ENCODE measurements around the gene TNK1. TPM values are rescaled to one million over a fixed set of nuclear protein-coding genes. Genes with fewer than 3 reads are reported as not detected.

The TNK1 gene
- total RNA-seq, 4 donors from 2014 or later: 19.8 to 54.4 (median 44.4) TPM

- H3K27me3 ChIP-seq: no peaks in the 10 kb centered on the region
- H3K27ac ChIP-seq: no peak overlapping the region
- TF ChIP-seq CTCF (IDR thresholded peaks at IDR 0.05) (no peak), POLR2A (IDR thresholded peaks at IDR 0.05) (no peak)
- H3K4me3 ChIP-seq: no peak overlapping the region
- H3K9me3 ChIP-seq: no peaks in the 10 kb centered on the region
- no peak for DNase-seq
- H3K4me1 ChIP-seq: no peaks in the 10 kb centered on the region
- no peaks in the 10 kb centered on the region for H3K36me3 ChIP-seq
Observed at GRCh38 chr17:7427549-7427948, 46.7 kb downstream of the TNK1 start.

- DNase-seq: no peak
- Histone ChIP-seq H3K36me3 (no peaks in the 10 kb centered on the region), H3K9me3 (no peaks in the 10 kb centered on the region), H3K4me3 (no peak within 1 kb of the TSS), H3K27ac (no peak within 1 kb of the TSS), H3K27me3 (no peaks in the 10 kb centered on the region), H3K4me1 (no peaks in the 10 kb centered on the region)
- TF ChIP-seq CTCF (IDR thresholded peaks at IDR 0.05) (no peak), POLR2A (IDR thresholded peaks at IDR 0.05) (no peak)
Observed at GRCh38 chr17:7428557-7428956, 47.7 kb downstream of the TNK1 start, which contains the start of gene SPEM3. Gene SPEM3, plus strand, starts transcription at chr17:7428857. Its CDS starts 46 bp downstream, at chr17:7428903.

DNA sequence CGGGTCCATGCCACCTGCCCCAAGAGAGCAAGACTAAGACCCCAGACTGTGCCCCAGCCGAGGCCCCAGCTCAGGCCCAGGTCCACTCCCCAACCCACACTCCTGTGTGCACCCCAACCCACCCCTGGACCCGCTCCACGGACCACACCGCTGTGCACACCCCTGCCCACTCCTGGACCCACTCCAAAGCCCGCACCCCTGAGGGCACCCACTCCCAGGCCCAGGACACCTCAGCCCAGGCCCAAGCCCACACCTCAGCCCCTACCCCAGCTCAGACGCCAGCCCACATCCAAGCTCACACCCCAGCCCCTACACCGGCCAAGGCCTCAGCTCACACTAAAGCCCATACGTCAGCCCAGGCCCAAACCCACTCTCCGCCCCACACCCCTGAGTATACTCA, 48.8 kb downstream of the TNK1 start:
- H3K27ac ChIP-seq: no peak overlapping the region
- TF ChIP-seq POLR2A (IDR thresholded peaks at IDR 0.05) (no peak), CTCF (IDR thresholded peaks at IDR 0.05) (no peak)
- H3K36me3 ChIP-seq: no peaks in the 10 kb centered on the region
- no peaks in the 10 kb centered on the region for H3K27me3 ChIP-seq
- H3K9me3 ChIP-seq: no peaks in the 10 kb centered on the region
- no peak overlapping the region for H3K4me3 ChIP-seq
- no peak for DNase-seq
- no peaks in the 10 kb centered on the region for H3K4me1 ChIP-seq

- Histone ChIP-seq H3K27ac (no peak overlapping the region), H3K4me1 (peaks cover 0 to 6% (median 2%) of the 10 kb centered on the region in 4 donors), H3K9me3 (no peaks in the 10 kb centered on the region), H3K36me3 (no peaks in the 10 kb centered on the region), H3K27me3 (no peaks in the 10 kb centered on the region), H3K4me3 (no peak overlapping the region)
- no peak for DNase-seq
- TF ChIP-seq POLR2A (IDR thresholded peaks at IDR 0.05) (no peak), CTCF (IDR thresholded peaks at IDR 0.05) (no peak)
Observed at GRCh38 chr17:7431231-7431630, 50.3 kb downstream of the TNK1 start.

- no peak overlapping the region for H3K4me3 ChIP-seq
- TF ChIP-seq POLR2A (IDR thresholded peaks at IDR 0.05): no peak
- TF ChIP-seq CTCF (IDR thresholded peaks at IDR 0.05): no peak
- H3K36me3 ChIP-seq: no peaks in the 10 kb centered on the region
- no peaks in the 10 kb centered on the region for H3K27me3 ChIP-seq
- peaks cover under 1 to 17% (median 10%) of the 10 kb centered on the region in 4 donors for H3K4me1 ChIP-seq
- no peak for DNase-seq
- no peak overlapping the region for H3K27ac ChIP-seq
- H3K9me3 ChIP-seq: no peaks in the 10 kb centered on the region
Observed at GRCh38 chr17:7432296-7432695, 51.4 kb downstream of the TNK1 start.
